22Rv1 (cell line): ENCODE results near the gene LIN7C.

ENCODE experiments used
- ZFX ChIP-seq: fragments of 450-650 bp; IDR thresholded peaks from 2 replicates; pipeline ENCODE4 v1.6.1; 2017; ENCODE audit warnings: antibody characterized with exemption, borderline replicate concordance
- TF ChIP-seq, protein P1 (sequence below): fragments of 450-650 bp; IDR thresholded peaks from 2 replicates; pipeline ENCODE4 v1.5.1; 2017; ENCODE audit warnings: mild to moderate bottlenecking

DNA sequence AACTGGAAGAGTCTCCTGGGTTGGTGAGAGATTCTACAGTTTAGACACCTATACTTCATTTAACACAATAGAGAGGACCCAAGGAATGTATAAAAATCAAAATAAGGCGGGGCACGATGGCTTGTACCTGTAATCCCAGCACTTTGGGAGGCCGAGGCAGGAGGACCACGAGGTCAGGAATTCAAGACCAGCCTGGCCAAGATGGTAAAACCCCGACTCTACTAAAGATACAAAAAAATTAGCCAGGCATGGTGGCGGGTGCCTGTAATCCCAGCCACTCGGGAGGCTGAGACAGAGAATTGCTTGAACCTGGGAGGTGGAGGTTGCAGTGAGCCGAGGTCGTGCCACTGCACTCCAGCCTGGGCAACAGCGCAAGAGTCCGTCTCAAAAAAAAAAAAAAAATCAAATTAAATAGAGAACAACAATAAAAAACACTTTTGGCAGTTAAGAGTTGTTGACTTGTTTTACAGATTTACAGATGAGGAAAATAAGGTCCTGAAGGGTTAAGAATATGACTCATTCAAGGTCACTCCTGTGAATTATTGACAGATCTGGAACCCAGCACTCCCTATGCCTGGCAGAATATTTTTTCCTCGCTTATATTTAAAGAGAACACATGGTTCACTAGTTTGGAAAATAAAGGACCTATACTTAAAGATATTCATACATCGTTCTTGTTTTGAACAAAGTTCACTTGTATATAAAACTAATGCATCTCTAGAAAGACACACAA, 39.2 kb downstream of the LIN7C start:
- TF ChIP-seq, protein P1, sequence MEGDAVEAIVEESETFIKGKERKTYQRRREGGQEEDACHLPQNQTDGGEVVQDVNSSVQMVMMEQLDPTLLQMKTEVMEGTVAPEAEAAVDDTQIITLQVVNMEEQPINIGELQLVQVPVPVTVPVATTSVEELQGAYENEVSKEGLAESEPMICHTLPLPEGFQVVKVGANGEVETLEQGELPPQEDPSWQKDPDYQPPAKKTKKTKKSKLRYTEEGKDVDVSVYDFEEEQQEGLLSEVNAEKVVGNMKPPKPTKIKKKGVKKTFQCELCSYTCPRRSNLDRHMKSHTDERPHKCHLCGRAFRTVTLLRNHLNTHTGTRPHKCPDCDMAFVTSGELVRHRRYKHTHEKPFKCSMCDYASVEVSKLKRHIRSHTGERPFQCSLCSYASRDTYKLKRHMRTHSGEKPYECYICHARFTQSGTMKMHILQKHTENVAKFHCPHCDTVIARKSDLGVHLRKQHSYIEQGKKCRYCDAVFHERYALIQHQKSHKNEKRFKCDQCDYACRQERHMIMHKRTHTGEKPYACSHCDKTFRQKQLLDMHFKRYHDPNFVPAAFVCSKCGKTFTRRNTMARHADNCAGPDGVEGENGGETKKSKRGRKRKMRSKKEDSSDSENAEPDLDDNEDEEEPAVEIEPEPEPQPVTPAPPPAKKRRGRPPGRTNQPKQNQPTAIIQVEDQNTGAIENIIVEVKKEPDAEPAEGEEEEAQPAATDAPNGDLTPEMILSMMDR, result no peak
- TF ChIP-seq ZFX, result no peak
